ENCODE data around the gene GALNT18.

GALNT18 gene

DNA sequence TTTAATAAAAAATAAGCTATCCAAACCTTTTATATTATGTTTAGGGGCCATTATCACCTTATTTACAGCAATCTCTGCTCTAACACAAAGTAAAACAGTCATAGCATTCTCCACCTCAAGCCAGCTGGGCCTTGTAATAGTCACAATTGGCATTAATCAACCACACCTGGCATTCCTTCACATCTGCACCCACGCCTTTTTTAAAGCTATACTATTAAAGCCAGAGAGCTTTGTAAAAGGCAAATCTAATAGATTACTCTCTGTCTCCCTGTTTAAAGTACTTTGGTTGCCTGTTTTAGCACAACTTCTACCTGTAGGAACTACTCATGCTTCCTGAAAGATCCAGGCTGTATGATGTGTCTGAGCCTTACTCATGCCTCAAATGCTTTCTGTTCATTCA lies 381.8 kb downstream of the GALNT18 start:
- DNase-seq (ENCODE audit: low read depth in 2 of 2), result no peak

DNA sequence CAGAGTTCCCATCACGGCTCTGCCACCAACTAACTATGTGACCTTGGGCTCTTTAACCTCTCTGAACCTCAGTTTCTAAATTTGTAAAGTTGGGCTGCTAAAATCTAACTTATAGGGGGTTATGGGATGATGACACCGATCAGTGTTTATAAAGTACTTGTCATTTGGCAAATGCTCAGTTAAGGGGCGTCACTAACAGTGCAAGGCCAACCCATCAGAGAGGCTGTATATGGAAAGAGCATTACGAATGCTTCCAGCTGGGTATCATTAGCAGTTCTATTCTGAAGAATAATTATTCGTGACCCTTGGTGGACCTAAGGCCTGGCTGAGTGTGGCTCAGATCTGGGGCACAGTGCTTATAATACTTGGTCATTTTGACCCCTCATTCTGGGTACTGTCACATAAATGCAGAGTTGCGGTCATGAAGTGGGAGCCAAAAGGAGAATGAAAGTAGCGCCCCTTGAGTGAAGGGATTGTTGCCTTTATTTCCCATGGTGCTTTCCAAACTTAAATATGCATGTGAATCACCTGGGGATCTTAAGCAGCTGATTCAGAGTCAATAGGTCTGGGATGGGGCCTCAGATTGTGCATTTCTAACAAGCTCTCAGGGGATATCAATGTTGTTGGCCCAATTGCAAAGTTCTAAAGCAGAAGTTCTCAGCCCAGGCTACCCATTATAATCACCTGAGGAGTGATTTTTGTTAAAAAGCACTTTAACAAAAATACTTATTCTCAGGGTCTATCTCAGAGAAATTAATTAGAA lies 384.6 kb downstream of the GALNT18 start:
- DNase-seq (ENCODE audit: low read depth in 2 of 2), result no peak

DNA sequence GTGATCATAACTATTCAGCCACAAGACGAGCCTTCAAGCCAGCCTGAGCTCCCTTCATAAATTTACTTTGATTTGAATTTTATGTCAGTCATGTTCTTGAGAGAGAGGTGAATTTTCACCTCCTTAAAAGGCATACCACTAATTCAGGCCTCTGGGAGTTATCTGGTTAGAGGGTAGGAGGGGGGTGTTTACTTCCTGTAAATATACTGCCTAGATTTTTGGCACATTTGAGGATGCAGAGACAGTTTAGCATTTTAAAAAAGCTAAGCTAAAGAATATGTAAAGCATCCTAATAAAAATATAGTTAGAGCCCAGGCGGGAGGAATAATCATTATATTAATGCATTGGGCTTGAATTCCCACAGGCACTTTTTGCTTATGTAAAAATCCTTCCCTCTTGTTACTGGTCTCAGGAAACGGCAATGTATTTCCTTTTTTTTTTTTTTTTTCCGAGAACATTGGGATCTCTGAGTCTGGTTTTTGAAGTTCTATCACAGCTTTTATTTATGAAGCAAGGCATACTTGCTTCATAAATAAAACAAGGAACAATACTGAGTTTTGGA lies 385.2 kb downstream of the GALNT18 start:
- DNase-seq (ENCODE audit: low read depth in 2 of 2), result no peak

DNA sequence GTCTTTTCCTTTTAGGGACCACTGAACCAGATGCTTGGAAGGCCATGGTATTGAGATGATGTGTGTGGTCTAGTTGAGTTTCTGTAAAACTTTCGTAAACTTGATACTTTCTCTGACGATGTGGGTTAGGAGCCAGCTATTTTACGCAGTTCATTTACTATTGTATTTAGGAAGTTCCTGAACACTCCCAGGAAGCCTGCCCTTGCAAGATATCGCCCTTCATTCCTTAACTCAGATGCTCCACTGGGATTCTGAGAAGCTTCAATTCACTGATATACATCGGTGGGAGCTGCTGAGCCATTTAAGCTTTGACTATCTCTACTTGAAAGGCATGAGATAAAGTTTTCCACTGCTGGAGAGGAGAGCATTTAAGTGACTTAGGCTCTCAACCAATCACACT lies 390.0 kb downstream of the GALNT18 start:
- DNase-seq (ENCODE audit: low read depth in 2 of 2), result no peak

DNA sequence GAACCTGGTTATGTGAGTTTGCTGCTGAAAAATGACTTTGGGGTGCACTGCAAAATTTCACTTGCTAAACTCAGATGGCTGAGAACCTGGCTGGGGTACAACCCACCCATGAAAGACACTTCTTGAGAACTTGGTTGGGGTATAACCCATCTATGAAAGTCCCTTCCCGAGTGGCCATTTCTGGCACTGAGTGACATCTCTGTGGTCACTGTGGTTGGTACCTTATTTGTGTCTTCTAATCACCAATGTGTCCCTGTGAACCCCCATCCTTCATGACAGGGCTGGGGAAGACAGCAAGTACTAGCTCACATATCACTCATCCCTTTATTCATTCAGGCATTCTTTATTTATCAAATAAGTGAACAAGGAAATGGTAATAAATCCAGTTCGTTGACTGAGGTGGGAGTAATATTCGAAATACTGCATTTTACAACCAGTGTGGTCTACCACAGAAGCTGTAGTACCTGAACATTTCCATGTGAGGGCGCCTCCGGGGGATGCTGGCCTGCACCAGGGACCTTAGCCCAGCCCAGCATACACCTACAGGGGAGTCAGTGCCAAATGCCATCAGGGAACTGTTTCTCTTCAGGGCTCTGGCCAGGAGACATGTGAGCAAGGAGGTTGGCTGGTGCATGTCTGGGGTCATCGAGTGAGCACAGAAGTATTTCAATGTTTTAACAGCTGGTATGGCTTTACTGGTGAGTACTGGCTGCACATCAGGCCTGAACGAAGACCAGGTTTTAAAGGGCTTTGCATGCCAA lies 390.8 kb downstream of the GALNT18 start:
- DNase-seq (ENCODE audit: low read depth in 2 of 2), result no peak

DNA sequence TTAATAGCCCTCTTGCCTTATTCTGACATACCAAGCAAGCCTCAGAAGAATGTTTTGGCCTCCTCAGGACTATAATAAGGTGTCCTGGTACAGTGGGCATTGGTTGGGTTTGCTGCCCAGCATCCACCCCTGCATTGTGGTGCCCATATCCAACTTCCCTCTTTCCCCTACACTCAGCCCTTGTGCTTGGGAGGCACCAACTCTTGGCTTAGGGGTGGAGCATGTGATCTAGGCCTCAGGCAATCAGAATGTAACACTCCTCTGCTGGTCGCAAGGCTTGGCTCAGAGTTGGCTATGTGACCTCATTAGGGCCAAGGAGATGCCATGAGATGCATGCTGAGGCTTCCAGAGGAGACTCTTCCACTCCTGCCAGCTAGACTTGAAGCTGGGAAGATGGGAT lies 391.7 kb downstream of the GALNT18 start:
- no peak for DNase-seq (ENCODE audit: low read depth in 2 of 2)

DNA sequence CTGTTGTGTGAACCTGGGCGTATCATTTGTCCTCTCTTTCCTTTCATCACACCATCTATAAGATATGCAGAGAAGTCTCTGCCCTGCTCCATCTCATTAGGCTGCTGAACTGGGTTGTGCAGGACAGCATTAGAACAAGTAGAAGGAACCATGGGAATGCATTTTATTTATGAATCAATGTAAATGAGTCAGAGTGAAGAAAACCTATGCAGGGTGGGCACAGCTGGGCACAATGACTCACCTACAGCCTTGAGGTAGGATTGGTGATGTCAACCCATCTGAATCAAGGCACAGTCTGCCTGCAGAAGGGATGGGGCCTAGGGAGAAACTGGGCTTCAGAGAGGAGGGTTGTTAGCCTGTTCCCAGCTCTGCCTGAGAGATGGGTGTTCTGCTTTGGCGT lies 392.2 kb downstream of the GALNT18 start:
- DNase-seq (ENCODE audit: low read depth in 2 of 2), result no peak

DNA sequence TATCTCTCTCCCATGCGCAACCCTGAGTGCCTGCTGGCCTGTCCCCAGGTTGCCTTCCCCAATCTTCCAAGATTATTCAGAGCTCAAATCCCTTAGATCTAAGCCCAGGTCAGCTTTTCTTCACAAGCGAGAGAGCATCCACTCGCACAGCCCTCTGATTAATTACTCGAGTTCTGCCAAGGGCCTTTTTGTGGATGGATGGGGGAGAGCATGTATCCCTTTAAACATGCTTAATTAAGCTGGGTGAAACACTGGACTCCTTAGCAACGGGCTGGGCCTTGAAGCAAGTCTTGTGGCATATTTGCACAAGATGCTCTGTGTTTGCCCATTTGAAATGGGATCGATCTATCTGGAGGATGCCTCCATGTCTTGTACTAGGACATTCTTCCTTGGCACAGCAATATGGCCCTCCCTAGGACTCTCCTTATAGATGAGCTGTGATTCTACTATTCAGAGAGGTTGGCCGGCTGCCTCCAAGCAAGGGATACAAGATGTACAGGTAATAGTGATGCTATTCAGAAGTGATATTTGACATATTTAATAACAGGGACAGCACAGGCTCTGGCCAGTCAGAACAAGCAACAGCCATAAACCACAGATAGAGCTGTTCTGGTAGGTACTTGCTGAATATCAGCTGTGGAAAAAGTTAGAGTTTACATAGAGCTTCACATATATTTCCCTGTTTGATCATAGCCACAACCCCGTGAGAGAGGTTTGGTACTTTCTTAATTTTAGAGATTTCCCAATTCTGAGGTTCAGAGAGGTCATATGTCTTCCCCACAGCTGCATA lies 394.3 kb downstream of the GALNT18 start:
- DNase-seq (ENCODE audit: low read depth in 2 of 2), result no peak
